Caco-2 (cell line): ENCODE data around the gene LPA. TPM values are rescaled to one million over a fixed set of nuclear protein-coding genes. Genes with fewer than 3 reads are reported as not detected.
"Not testable (repeated sequence)": the region's sequence is repeated elsewhere in the genome, so short reads cannot be mapped to it uniquely, and the experiment has no call there.

ENCODE experiments used
- BruUV-seq: library from RNA; stranded (reverse); fragments of 400-500 nt; replicated peaks from 2 replicates; lab custom pipeline; 2021; lab: Mats Ljungman, UMichigan
- CTCF ChIA-PET: fragments of 300-600 bp; sonication (Branson Sonifier 250); formaldehyde crosslinking; loops from one replicate; lab custom pipeline; 2022; ENCODE audit warnings: antibody characterized with exemption; lab: Charles Lee
- POLR2A ChIA-PET: fragments of 300-600 bp; sonication (Branson Sonifier 250); formaldehyde crosslinking; loops from one replicate; lab custom pipeline; 2022; ENCODE audit warnings: antibody characterized with exemption; lab: Charles Lee
- DNase-seq, 2 experiments: peaks; one replicate each; pipeline versions ENCODE4 v3.0.0 to v3.0.0-alpha.2; 2020 to 2022
- H3K27me3 ChIP-seq: replicated peaks from 2 replicates; pipeline ENCODE4 v1.6.0; 2011; ENCODE audit warnings: low read length; ENCODE audit not compliant: control insufficient read depth, insufficient read depth
- H3K36me3 ChIP-seq: 2 replicates; pipeline ENCODE4 v1.5.1; 2011; ENCODE audit warnings: low read length; ENCODE audit not compliant: control insufficient read depth, insufficient read depth
- H3K4me1 ChIP-seq: fragments of 250-450 bp; sonication (Bioruptor Pico); 2 replicates; pipeline ENCODE4 v1.5.1; 2020; ENCODE audit warnings: mild to moderate bottlenecking
- H3K4me3 ChIP-seq: 2 replicates; pipeline ENCODE4 v1.5.1; 2011; ENCODE audit warnings: low read depth, mild to moderate bottlenecking, control low read depth, low read length
- H3K9me3 ChIP-seq: fragments of 250-450 bp; sonication (Bioruptor Pico); 2 replicates; pipeline ENCODE4 v1.5.1; 2020; ENCODE audit warnings: mild to moderate bottlenecking, moderate library complexity
- H3K27ac Mint-ChIP-seq: one replicate; pipeline ENCODE4 v1.8.0; 2022; ENCODE audit warnings: mixed read lengths; ENCODE audit not compliant: unreplicated experiment
- H3K27me3 Mint-ChIP-seq: one replicate; pipeline ENCODE4 v1.8.0; 2022; ENCODE audit warnings: mixed read lengths; ENCODE audit not compliant: insufficient read depth, unreplicated experiment
- H3K36me3 Mint-ChIP-seq: one replicate; pipeline ENCODE4 v1.8.0; 2022; ENCODE audit warnings: mild to moderate bottlenecking, mixed read lengths; ENCODE audit not compliant: insufficient read depth, unreplicated experiment
- H3K4me1 Mint-ChIP-seq: one replicate; pipeline ENCODE4 v1.8.0; 2022; ENCODE audit warnings: low read depth, mixed read lengths; ENCODE audit not compliant: unreplicated experiment
- H3K4me3 Mint-ChIP-seq: one replicate; pipeline ENCODE4 v1.8.0; 2022; ENCODE audit warnings: mild to moderate bottlenecking, moderate library complexity, mixed read lengths; ENCODE audit not compliant: unreplicated experiment
- H3K9me3 Mint-ChIP-seq: one replicate; pipeline ENCODE4 v1.8.0; 2022; ENCODE audit warnings: mixed read lengths; ENCODE audit not compliant: unreplicated experiment
- intact Hi-C: fragments of 100-400 bp; cut with micrococcal nuclease; formaldehyde crosslinking; loops from one replicate; pipeline ENCODE4 v1.10.0; 2022; ENCODE audit not compliant: unreplicated experiment
- total RNA-seq: library from RNA; stranded (reverse); gene quantifications from 2 replicates; pipeline ENCODE4 v1.2.3, GENCODE V29; 2022
- TF ChIP-seq, protein P1 (sequence below), 2 experiments: fragments of 200-600 bp in 1 of 2; IDR thresholded peaks; 1 replicate in 1 of 2; 2 replicates in 1 of 2; pipeline versions ENCODE4 v1.5.1 to v1.8.0; 2011 to 2022; ENCODE audit warnings: antibody characterized with exemption in 1 of 2, control low read depth in 1 of 2, inconsistent platforms in 1 of 2, low read depth in 1 of 2, low read length in 1 of 2, mild to moderate bottlenecking in 1 of 2, moderate library complexity in 1 of 2; ENCODE audit not compliant: insufficient read depth in 1 of 2, severe bottlenecking in 1 of 2, unreplicated experiment in 1 of 2

Gene LPA
- total RNA-seq, 1 experiment from 2014 or later, result not detected

DNA sequence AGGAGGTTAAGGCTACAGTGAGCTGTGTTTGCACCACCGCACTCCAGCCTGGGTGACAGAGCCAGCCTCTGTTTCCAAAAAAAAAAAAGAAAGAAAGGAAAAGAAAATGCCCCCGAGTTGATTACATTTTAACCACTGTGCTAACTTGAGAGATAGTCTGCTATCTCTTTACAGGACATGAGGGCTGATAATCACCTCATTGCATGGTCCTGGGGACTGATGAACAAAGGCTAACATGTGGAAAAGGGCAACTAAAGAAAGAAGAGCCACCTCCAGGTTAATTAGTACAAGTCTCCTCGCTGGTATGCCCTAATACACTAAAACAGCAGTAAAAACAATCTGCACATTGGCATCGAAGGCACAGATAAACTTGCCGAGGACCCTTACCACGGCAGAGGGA is 33.8 kb upstream of the LPA start:
- Mint-ChIP-seq H3K9me3 (peaks cover 21% of the 10 kb centered on the region), H3K27ac (no peak overlapping the region), H3K4me1 (no peaks in the 10 kb centered on the region), H3K36me3 (no peaks in the 10 kb centered on the region), H3K4me3 (no peak overlapping the region), H3K27me3 (peaks cover 3% of the 10 kb centered on the region)
- DNase-seq, result no peak
- Histone ChIP-seq H3K4me1 (no peaks in the 10 kb centered on the region), H3K27me3 (no peaks in the 10 kb centered on the region), H3K36me3 (no peaks in the 10 kb centered on the region), H3K9me3 (no peaks in the 10 kb centered on the region), H3K4me3 (no peak overlapping the region)
- intact Hi-C loops, result no loop called here
- POLR2A ChIA-PET, result no interaction called here
- TF ChIP-seq, protein P1, sequence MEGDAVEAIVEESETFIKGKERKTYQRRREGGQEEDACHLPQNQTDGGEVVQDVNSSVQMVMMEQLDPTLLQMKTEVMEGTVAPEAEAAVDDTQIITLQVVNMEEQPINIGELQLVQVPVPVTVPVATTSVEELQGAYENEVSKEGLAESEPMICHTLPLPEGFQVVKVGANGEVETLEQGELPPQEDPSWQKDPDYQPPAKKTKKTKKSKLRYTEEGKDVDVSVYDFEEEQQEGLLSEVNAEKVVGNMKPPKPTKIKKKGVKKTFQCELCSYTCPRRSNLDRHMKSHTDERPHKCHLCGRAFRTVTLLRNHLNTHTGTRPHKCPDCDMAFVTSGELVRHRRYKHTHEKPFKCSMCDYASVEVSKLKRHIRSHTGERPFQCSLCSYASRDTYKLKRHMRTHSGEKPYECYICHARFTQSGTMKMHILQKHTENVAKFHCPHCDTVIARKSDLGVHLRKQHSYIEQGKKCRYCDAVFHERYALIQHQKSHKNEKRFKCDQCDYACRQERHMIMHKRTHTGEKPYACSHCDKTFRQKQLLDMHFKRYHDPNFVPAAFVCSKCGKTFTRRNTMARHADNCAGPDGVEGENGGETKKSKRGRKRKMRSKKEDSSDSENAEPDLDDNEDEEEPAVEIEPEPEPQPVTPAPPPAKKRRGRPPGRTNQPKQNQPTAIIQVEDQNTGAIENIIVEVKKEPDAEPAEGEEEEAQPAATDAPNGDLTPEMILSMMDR (IDR thresholded peaks at IDR 0.05; ENCODE audit: insufficient read depth in 1 of 2, low read depth in 1 of 2, low read length in 1 of 2, severe bottlenecking in 1 of 2, unreplicated experiment in 1 of 2), result no peak
- no TSS peak for BruUV-seq
- CTCF ChIA-PET, result no interaction called here

DNA sequence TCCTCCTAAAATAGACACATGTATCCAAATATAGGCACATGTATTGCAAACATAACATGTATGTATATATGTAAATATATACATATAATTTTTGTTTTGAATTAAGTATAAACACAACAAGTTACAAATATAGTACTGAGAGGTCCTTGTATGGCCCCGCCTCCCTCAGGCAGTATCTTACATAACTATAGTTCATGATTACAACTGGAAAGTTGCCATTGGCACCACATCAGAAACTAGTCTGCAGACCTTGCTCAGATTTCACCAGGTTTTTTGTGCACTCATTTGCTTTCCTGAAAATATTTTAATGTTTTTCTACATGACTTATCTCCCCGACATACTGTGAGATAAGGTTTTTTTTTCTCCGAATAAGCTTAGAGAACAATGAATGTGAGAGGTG is 32.8 kb upstream of the LPA start:
- H3K4me1 Mint-ChIP-seq, H3K36me3 ChIP-seq, POLR2A ChIA-PET, H3K4me1 ChIP-seq, H3K36me3 Mint-ChIP-seq, intact Hi-C loops, H3K4me3 Mint-ChIP-seq, BruUV-seq, CTCF ChIA-PET, H3K27me3 ChIP-seq, H3K27me3 Mint-ChIP-seq, H3K27ac Mint-ChIP-seq, H3K4me3 ChIP-seq, H3K9me3 ChIP-seq, DNase-seq: not testable (repeated sequence)
- peaks cover 21% of the 10 kb centered on the region for H3K9me3 Mint-ChIP-seq

DNA sequence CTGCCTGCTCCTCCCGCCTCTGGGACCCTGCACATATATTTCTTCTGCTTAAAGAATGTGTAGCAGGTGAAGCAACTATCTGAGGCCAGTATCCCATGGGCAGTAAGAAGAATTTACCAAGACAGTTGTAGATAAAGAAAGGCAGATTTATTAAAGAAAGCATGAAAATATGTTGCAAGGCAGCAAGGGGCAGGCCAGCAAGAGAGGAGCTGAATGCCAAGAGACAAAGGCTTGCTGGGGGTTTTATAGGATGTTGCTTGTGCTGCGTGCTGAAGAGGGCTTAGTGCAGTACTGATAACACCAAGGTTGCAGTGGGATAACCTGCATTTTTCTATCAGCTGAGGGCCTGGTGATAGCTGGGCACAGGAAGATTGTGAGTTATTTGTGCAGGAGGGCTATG is 31.5 kb upstream of the LPA start:
- H3K4me1 Mint-ChIP-seq, intact Hi-C loops, H3K36me3 Mint-ChIP-seq, CTCF ChIA-PET, H3K36me3 ChIP-seq, H3K9me3 ChIP-seq, H3K4me3 Mint-ChIP-seq, H3K27me3 ChIP-seq, POLR2A ChIA-PET, BruUV-seq, H3K27me3 Mint-ChIP-seq, DNase-seq, H3K4me1 ChIP-seq, H3K27ac Mint-ChIP-seq, H3K4me3 ChIP-seq: not testable (repeated sequence)
- peaks cover 21% of the 10 kb centered on the region for H3K9me3 Mint-ChIP-seq

DNA sequence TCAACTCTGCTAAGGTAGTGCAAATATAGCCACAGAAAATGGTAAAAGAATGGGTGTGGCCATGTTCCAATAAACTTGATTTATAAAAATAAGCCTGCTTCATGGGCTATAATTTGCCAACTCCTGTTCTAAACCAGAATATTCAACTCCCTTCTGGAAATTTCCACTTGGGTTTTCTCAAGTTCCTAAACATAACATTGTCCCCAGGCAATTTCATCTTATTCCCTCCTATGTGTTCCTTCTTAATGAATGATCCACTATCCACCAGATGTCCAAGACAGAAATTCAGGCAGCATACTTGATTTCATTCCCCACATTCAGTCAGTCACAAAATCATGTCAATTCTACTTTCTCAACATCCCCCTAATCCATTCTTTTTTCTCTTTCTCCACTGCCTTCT is 30.9 kb upstream of the LPA start:
- H3K4me3 ChIP-seq, H3K4me3 Mint-ChIP-seq, H3K4me1 Mint-ChIP-seq, POLR2A ChIA-PET, intact Hi-C loops, CTCF ChIA-PET, DNase-seq, H3K27me3 Mint-ChIP-seq, H3K36me3 Mint-ChIP-seq, H3K36me3 ChIP-seq, H3K27me3 ChIP-seq, H3K9me3 ChIP-seq, H3K27ac Mint-ChIP-seq, BruUV-seq, H3K4me1 ChIP-seq: not testable (repeated sequence)
- H3K9me3 Mint-ChIP-seq, result peaks cover 21% of the 10 kb centered on the region
